GM12878 (cell line): ENCODE results near the gene SLX4. TPM values are rescaled to one million over a fixed set of nuclear protein-coding genes. Genes with fewer than 3 reads are reported as not detected.

ENCODE experiments used
- ATAC-seq: fragments of 200-7000 bp; cut with Tn5 transposase; 3 replicates; pipeline ENCODE4 v1.9.1; 2020; ENCODE audit warnings: mild to moderate bottlenecking, moderate library complexity
- BruUV-seq: library from RNA; stranded (reverse); fragments of 400-500 nt; replicated peaks from 2 replicates; lab custom pipeline; 2021; lab: Mats Ljungman, UMichigan
- CTCF ChIA-PET: fragments of 300-600 bp; sonication (Branson Sonifier 250); formaldehyde crosslinking; extraction: SDS; loops from one replicate; lab custom pipeline; 2021; ENCODE audit warnings: inconsistent platforms; lab: Yijun Ruan, JAX
- POLR2A ChIA-PET: fragments of 350-600 bp; formaldehyde crosslinking; extraction: SDS; loops from one replicate; lab custom pipeline; 2021; ENCODE audit warnings: inconsistent platforms; lab: Charles Lee
- RAD21 ChIA-PET: fragments of 300-600 bp; sonication (Branson Sonifier 250); formaldehyde crosslinking; loops from one replicate; lab custom pipeline; 2023; ENCODE audit warnings: antibody characterized with exemption; ENCODE audit not compliant: unreplicated experiment; lab: Charles Lee
- SMC1A ChIA-PET: fragments of 300-600 bp; sonication (Branson Sonifier 250); formaldehyde crosslinking; loops from one replicate; lab custom pipeline; 2023; ENCODE audit not compliant: unreplicated experiment, uncharacterized antibody; lab: Charles Lee
- DNase-seq: peaks from one replicate; pipeline ENCODE4 v3.0.0-alpha.2; 2011; ENCODE audit warnings: low read depth, low spot score
- FAIRE-seq: peaks from 3 replicates; lab custom pipeline; 2011; peaks lifted over from hg19 to GRCh38; lab: Jason Lieb, UNC
- H2AFZ ChIP-seq: 2 replicates; pipeline ENCODE4 v1.6.0; 2011; ENCODE audit warnings: low read depth, low read length, control low read depth; ENCODE audit not compliant: control insufficient read depth
- H3K27ac ChIP-seq: 2 replicates; pipeline ENCODE4 v1.5.1; 2011; ENCODE audit warnings: control low read depth; ENCODE audit not compliant: control insufficient read depth, insufficient read depth
- H3K27me3 ChIP-seq, 2 experiments: replicated peaks in 1 of 2; 2 replicates each; pipeline versions ENCODE4 v1.6.0 to v1.6.1; 2011; ENCODE audit warnings: low read length in 1 of 2; ENCODE audit not compliant: control insufficient read depth in 2 of 2, insufficient read depth in 2 of 2
- H3K36me3 ChIP-seq, 2 experiments: 2 replicates each; pipeline ENCODE4 v1.5.1; 2011; ENCODE audit warnings: low read length in 1 of 2; ENCODE audit not compliant: control insufficient read depth in 2 of 2, insufficient read depth in 2 of 2
- H3K4me1 ChIP-seq: 2 replicates; pipeline ENCODE4 v1.6.1; 2011; ENCODE audit warnings: mild to moderate bottlenecking, low read length, moderate library complexity, mixed read lengths; ENCODE audit not compliant: control insufficient read depth, insufficient read depth
- H3K4me2 ChIP-seq: 2 replicates; pipeline ENCODE4 v1.6.0; 2011; ENCODE audit warnings: control low read depth; ENCODE audit not compliant: control insufficient read depth, insufficient read depth
- H3K4me3 ChIP-seq: fragments of 200-600 bp; sonication (generic); 2 replicates; pipeline ENCODE4 v1.5.1; 2016
- H3K79me2 ChIP-seq: 2 replicates; pipeline ENCODE4 v1.6.0; 2011; ENCODE audit warnings: low read length; ENCODE audit not compliant: control insufficient read depth, insufficient read depth
- H3K9ac ChIP-seq: 2 replicates; pipeline ENCODE4 v1.8.0; 2011; ENCODE audit warnings: low read length, control low read depth, mixed read lengths; ENCODE audit not compliant: control insufficient read depth, insufficient read depth
- H3K9me3 ChIP-seq: replicated peaks from 3 replicates; pipeline ENCODE4 v1.5.1; 2011; ENCODE audit warnings: mild to moderate bottlenecking, low read length; ENCODE audit not compliant: control insufficient read depth, insufficient read depth
- H4K20me1 ChIP-seq: 2 replicates; pipeline ENCODE4 v1.6.0; 2011; ENCODE audit not compliant: control insufficient read depth, insufficient read depth
- BHLHE40 ChIP-seq, 2 experiments: fragments of 450-650 bp in 1 of 2; IDR thresholded peaks; 2 replicates each; pipeline ENCODE4 v1.6.1; 2011 to 2017; ENCODE audit warnings: low read depth in 2 of 2, borderline replicate concordance in 1 of 2, improper control_type of control experiment in 1 of 2, low read length in 1 of 2, mild to moderate bottlenecking in 1 of 2
- BRCA1 ChIP-seq: IDR thresholded peaks from 2 replicates; pipeline ENCODE4 v1.6.1; 2011; ENCODE audit warnings: low read depth, low read length, improper control_type of control experiment
- CREM ChIP-seq: IDR thresholded peaks from 2 replicates; pipeline ENCODE4 v1.6.1; 2014; ENCODE audit warnings: antibody characterized with exemption, low read depth
- FOXM1 ChIP-seq: IDR thresholded peaks from 2 replicates; pipeline ENCODE4 v1.6.1; 2012; ENCODE audit warnings: low read depth, mild to moderate bottlenecking, inconsistent platforms, low read length, moderate library complexity
- HDAC2 ChIP-seq: fragments of 200-600 bp; sonication (generic); IDR thresholded peaks from 2 replicates; pipeline ENCODE4 v1.6.1; 2017
- NFIC ChIP-seq: IDR thresholded peaks from 2 replicates; pipeline ENCODE4 v1.6.1; 2012; ENCODE audit warnings: low read depth, mild to moderate bottlenecking, inconsistent platforms, low read length, moderate library complexity
- SIX5 ChIP-seq: IDR thresholded peaks from 2 replicates; pipeline ENCODE4 v1.6.1; 2011; ENCODE audit warnings: mild to moderate bottlenecking, low read depth, low read length, moderate library complexity; ENCODE audit not compliant: severe bottlenecking
- SP1 ChIP-seq: IDR thresholded peaks from one replicate; pipeline ENCODE4 v1.6.1; 2011; ENCODE audit warnings: low read depth, low read length
- SUZ12 ChIP-seq: fragments of 200-600 bp; sonication (generic); IDR thresholded peaks from one replicate; pipeline ENCODE4 v1.6.1; 2018; ENCODE audit warnings: antibody characterized with exemption, mild to moderate bottlenecking; ENCODE audit not compliant: unreplicated experiment
- WGBS: methylation state at CpG from one replicate; pipeline ENCODE4 v1.1.6; 2016; ENCODE audit warnings: low lambda C conversion rate; ENCODE audit not compliant: insufficient replicate concordance, insufficient coverage; ENCODE audit errors: missing lambda C conversion rate; 5-methylcytosine and 5-hydroxymethylcytosine counted together
- in situ Hi-C: fragments of 300-500 bp; cut with MboI; formaldehyde crosslinking; loops from 9 replicates; pipeline ENCODE4 v1.14.3; 2018; ENCODE audit warnings: mixed read lengths
- intact Hi-C: fragments of 100-400 bp; cut with micrococcal nuclease; formaldehyde crosslinking; loops from one replicate; pipeline ENCODE4 v1.14.2; 2022; ENCODE audit not compliant: unreplicated experiment
- polyA plus RNA-seq, 11 experiments: library from polyadenylated mRNA; depleted of rRNA in 4 of 11; unstranded in 6 of 11; stranded (reverse) in 5 of 11; fragments of >200 nt; fragmentation: Nextera tagmentation in 4 of 11; fragmentation: Illumina TruSeq in 1 of 11; extraction: Ambion mirVana in 4 of 11; extraction: Trizol in 1 of 11; gene quantifications; 1 replicate in 1 of 11; 2 replicates in 10 of 11; pipeline versions ENCODE4 v1.2.1 to v1.2.3, GENCODE V29; 2011 to 2016; ENCODE audit warnings: inconsistent platforms in 2 of 11, missing spikeins in 2 of 11, low read depth in 1 of 11
- total RNA-seq, 4 experiments: library from RNA; depleted of rRNA in 3 of 4; stranded (reverse); fragments of >200 nt in 3 of 4; fragmentation: Illumina TruSeq in 1 of 4; extraction: Trizol in 1 of 4; gene quantifications; 2 replicates each; pipeline versions ENCODE4 v1.2.1 to v1.2.3, GENCODE V29; 2013 to 2021
- TF ChIP-seq, protein P1 (sequence below): IDR thresholded peaks from 2 replicates; pipeline ENCODE4 v1.6.1; 2012; ENCODE audit warnings: mild to moderate bottlenecking, low read depth, low read length
- TF ChIP-seq, protein P2 (sequence below): fragments of 450-650 bp; IDR thresholded peaks from 2 replicates; pipeline ENCODE4 v1.6.1; 2014; ENCODE audit warnings: mild to moderate bottlenecking
- TF ChIP-seq, protein P3 (sequence below): fragments of 450-650 bp; IDR thresholded peaks from 2 replicates; pipeline ENCODE4 v1.6.1; 2016; ENCODE audit warnings: mild to moderate bottlenecking, moderate library complexity, borderline replicate concordance
- TF ChIP-seq, protein P4 (sequence below): fragments of 450-650 bp; conservative IDR thresholded peaks from 2 replicates; pipeline ENCODE4 v1.6.1; 2017; ENCODE audit warnings: mild to moderate bottlenecking, moderate library complexity

The SLX4 gene
- total and polyA plus RNA-seq, 10 of the 15 experiments (the other 5 are each of a cell fraction or from before 2014, with no cell fraction given): 0.18 to 12.3 (median 4.8) TPM

DNA sequence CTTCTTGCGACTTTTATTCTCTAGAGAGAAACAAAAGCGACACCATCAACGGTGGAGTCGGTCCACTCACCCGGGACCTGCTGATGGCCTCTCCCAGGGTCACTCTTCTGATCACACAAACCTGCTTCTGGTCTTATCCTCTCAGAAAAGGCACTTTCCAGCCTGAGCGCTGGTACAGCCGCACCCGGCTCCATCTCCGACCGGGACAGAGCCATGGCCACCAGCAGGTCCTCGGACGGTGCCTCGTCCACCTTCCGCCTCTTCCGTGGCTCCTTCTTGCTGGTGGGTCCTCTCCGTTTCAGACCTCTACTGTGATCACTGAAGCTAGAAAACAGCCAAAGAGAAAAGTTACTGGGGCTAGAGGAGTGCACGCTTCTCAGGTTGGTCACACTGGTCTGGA, 13.7 kb downstream of the SLX4 start:
- DNase-seq (no peak), FAIRE-seq (no peak), ATAC-seq (no peak)
- H3K27ac ChIP-seq: no peak overlapping the region
- H4K20me1 ChIP-seq: no peaks in the 10 kb centered on the region
- CTCF ChIA-PET: no interaction called here
- BruUV-seq: no TSS peak
- no peaks in the 10 kb centered on the region for H3K4me1 ChIP-seq
- no peak overlapping the region for H3K9ac ChIP-seq
- H3K4me2 ChIP-seq: no peak overlapping the region
- intact Hi-C loops: no loop called here
- H2AFZ ChIP-seq: no peak overlapping the region
- H3K9me3 ChIP-seq: no peaks in the 10 kb centered on the region; the same call in 2 of the 3 replicates
- SMC1A ChIA-PET: no interaction called here
- H3K36me3 ChIP-seq: no peaks in the 10 kb centered on the region; a peak in 1 of 4 replicates
- no peaks in the 10 kb centered on the region for H3K79me2 ChIP-seq
- H3K4me3 ChIP-seq: no peak overlapping the region
- POLR2A ChIA-PET: no interaction called here
- in situ Hi-C loops: no loop called here
- RAD21 ChIA-PET: no interaction called here
- H3K27me3 ChIP-seq: no peaks in the 10 kb centered on the region
- 97% methylated on average over 17 of the region's 17 CpGs for WGBS
- TF ChIP-seq BRCA1 (no peak), HDAC2 (no peak), BHLHE40 (IDR thresholded peaks at IDR 0.05; ENCODE audit: borderline replicate concordance in 1 of 2, low read depth in 2 of 2, low read length in 1 of 2) (no peak), FOXM1 (no peak), SUZ12 (no peak), SP1 (no peak), CREM (no peak), SIX5 (no peak), NFIC (no peak)
- TF ChIP-seq, protein P1, sequence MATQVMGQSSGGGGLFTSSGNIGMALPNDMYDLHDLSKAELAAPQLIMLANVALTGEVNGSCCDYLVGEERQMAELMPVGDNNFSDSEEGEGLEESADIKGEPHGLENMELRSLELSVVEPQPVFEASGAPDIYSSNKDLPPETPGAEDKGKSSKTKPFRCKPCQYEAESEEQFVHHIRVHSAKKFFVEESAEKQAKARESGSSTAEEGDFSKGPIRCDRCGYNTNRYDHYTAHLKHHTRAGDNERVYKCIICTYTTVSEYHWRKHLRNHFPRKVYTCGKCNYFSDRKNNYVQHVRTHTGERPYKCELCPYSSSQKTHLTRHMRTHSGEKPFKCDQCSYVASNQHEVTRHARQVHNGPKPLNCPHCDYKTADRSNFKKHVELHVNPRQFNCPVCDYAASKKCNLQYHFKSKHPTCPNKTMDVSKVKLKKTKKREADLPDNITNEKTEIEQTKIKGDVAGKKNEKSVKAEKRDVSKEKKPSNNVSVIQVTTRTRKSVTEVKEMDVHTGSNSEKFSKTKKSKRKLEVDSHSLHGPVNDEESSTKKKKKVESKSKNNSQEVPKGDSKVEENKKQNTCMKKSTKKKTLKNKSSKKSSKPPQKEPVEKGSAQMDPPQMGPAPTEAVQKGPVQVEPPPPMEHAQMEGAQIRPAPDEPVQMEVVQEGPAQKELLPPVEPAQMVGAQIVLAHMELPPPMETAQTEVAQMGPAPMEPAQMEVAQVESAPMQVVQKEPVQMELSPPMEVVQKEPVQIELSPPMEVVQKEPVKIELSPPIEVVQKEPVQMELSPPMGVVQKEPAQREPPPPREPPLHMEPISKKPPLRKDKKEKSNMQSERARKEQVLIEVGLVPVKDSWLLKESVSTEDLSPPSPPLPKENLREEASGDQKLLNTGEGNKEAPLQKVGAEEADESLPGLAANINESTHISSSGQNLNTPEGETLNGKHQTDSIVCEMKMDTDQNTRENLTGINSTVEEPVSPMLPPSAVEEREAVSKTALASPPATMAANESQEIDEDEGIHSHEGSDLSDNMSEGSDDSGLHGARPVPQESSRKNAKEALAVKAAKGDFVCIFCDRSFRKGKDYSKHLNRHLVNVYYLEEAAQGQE: no peak
- TF ChIP-seq, protein P2, sequence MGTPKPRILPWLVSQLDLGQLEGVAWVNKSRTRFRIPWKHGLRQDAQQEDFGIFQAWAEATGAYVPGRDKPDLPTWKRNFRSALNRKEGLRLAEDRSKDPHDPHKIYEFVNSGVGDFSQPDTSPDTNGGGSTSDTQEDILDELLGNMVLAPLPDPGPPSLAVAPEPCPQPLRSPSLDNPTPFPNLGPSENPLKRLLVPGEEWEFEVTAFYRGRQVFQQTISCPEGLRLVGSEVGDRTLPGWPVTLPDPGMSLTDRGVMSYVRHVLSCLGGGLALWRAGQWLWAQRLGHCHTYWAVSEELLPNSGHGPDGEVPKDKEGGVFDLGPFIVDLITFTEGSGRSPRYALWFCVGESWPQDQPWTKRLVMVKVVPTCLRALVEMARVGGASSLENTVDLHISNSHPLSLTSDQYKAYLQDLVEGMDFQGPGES: no peak
- TF ChIP-seq, protein P3, sequence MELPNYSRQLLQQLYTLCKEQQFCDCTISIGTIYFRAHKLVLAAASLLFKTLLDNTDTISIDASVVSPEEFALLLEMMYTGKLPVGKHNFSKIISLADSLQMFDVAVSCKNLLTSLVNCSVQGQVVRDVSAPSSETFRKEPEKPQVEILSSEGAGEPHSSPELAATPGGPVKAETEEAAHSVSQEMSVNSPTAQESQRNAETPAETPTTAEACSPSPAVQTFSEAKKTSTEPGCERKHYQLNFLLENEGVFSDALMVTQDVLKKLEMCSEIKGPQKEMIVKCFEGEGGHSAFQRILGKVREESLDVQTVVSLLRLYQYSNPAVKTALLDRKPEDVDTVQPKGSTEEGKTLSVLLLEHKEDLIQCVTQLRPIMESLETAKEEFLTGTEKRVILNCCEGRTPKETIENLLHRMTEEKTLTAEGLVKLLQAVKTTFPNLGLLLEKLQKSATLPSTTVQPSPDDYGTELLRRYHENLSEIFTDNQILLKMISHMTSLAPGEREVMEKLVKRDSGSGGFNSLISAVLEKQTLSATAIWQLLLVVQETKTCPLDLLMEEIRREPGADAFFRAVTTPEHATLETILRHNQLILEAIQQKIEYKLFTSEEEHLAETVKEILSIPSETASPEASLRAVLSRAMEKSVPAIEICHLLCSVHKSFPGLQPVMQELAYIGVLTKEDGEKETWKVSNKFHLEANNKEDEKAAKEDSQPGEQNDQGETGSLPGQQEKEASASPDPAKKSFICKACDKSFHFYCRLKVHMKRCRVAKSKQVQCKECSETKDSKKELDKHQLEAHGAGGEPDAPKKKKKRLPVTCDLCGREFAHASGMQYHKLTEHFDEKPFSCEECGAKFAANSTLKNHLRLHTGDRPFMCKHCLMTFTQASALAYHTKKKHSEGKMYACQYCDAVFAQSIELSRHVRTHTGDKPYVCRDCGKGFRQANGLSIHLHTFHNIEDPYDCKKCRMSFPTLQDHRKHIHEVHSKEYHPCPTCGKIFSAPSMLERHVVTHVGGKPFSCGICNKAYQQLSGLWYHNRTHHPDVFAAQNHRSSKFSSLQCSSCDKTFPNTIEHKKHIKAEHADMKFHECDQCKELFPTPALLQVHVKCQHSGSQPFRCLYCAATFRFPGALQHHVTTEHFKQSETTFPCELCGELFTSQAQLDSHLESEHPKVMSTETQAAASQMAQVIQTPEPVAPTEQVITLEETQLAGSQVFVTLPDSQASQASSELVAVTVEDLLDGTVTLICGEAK: no peak
- TF ChIP-seq, protein P4, sequence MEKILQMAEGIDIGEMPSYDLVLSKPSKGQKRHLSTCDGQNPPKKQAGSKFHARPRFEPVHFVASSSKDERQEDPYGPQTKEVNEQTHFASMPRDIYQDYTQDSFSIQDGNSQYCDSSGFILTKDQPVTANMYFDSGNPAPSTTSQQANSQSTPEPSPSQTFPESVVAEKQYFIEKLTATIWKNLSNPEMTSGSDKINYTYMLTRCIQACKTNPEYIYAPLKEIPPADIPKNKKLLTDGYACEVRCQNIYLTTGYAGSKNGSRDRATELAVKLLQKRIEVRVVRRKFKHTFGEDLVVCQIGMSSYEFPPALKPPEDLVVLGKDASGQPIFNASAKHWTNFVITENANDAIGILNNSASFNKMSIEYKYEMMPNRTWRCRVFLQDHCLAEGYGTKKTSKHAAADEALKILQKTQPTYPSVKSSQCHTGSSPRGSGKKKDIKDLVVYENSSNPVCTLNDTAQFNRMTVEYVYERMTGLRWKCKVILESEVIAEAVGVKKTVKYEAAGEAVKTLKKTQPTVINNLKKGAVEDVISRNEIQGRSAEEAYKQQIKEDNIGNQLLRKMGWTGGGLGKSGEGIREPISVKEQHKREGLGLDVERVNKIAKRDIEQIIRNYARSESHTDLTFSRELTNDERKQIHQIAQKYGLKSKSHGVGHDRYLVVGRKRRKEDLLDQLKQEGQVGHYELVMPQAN: no peak
